Right atrium auricular region (tissue), 2 donors: ENCODE measurements around the gene PTPRN2. TPM values are rescaled to one million over a fixed set of nuclear protein-coding genes. Genes with fewer than 3 reads are reported as not detected.
"Not testable (repeated sequence)": the region's sequence is repeated elsewhere in the genome, so short reads cannot be mapped to it uniquely, and the experiment has no call there.

Experiments used
- DNase-seq: peaks from one replicate; pipeline ENCODE4 v3.0.0-alpha.2; 2019; ENCODE audit warnings: low spot score
- H3K27ac ChIP-seq, 2 donors: fragments of 200-600 bp; sonication (generic); 1 replicate in 1 of 2; 2 replicates in 1 of 2; pipeline ENCODE4 v1.5.1; 2016 to 2019
- H3K27me3 ChIP-seq, 2 donors: fragments of 200-600 bp; sonication (generic); one replicate each; pipeline versions ENCODE4 v1.5.1 to v1.6.0; 2017 to 2019
- H3K36me3 ChIP-seq: fragments of 200-600 bp; sonication (generic); one replicate; pipeline ENCODE4 v1.5.1; 2016
- H3K4me1 ChIP-seq, 2 donors: fragments of 200-600 bp; sonication (generic); one replicate each; pipeline versions ENCODE4 v1.5.1 to v1.6.0; 2017 to 2019
- H3K4me3 ChIP-seq, 2 donors: fragments of 200-600 bp; sonication (generic); 1 replicate in 1 of 2; 2 replicates in 1 of 2; pipeline ENCODE4 v1.5.1; 2017 to 2019; ENCODE audit warnings: mild to moderate bottlenecking in 1 of 2, moderate library complexity in 1 of 2
- H3K9me3 ChIP-seq, 2 donors: fragments of 200-600 bp; sonication (generic); one replicate each; pipeline ENCODE4 v1.5.1; 2019
- total RNA-seq, 2 donors: library from RNA; depleted of rRNA; stranded (reverse); fragments of >200 nt; gene quantifications; one replicate each; pipeline ENCODE4 v1.1.0, GENCODE V29; 2016
- TF ChIP-seq, protein P1 (sequence below), 2 donors: fragments of 200-600 bp; sonication (generic); IDR thresholded peaks; one replicate each; pipeline ENCODE4 v1.5.1; 2019; ENCODE audit warnings: antibody characterized with exemption in 2 of 2

PTPRN2 gene
- total RNA-seq, 2 donors from 2014 or later: 2.6 to 2.7 TPM

DNA sequence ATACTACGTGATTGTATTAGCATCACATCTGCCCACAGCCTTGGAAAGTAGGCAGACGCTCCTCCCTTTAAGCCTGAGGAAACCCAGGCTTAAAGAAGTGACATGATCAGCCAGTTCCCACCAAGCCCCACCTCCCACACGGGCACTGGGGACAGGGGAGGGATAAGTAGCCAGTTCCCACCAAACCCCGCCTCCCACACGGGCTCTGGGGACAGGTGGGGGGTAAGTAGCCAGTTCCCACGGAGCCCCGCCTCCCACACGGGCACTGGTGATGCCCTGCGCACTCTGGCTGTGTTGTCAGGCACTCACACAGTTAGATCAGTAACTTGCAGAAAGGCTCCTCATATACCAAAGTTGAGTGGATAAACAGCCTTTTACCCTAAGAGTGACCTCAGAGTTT is 606.8 kb downstream of the PTPRN2 start:
- H3K4me1 ChIP-seq: no peaks in the 10 kb centered on the region
- no peak for DNase-seq
- TF ChIP-seq, protein P1, sequence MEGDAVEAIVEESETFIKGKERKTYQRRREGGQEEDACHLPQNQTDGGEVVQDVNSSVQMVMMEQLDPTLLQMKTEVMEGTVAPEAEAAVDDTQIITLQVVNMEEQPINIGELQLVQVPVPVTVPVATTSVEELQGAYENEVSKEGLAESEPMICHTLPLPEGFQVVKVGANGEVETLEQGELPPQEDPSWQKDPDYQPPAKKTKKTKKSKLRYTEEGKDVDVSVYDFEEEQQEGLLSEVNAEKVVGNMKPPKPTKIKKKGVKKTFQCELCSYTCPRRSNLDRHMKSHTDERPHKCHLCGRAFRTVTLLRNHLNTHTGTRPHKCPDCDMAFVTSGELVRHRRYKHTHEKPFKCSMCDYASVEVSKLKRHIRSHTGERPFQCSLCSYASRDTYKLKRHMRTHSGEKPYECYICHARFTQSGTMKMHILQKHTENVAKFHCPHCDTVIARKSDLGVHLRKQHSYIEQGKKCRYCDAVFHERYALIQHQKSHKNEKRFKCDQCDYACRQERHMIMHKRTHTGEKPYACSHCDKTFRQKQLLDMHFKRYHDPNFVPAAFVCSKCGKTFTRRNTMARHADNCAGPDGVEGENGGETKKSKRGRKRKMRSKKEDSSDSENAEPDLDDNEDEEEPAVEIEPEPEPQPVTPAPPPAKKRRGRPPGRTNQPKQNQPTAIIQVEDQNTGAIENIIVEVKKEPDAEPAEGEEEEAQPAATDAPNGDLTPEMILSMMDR (IDR thresholded peaks at IDR 0.05): no peak
- no peaks in the 10 kb centered on the region for H3K36me3 ChIP-seq
- H3K9me3 ChIP-seq: no peaks in the 10 kb centered on the region
- H3K27me3 ChIP-seq: no peaks in the 10 kb centered on the region
- H3K27ac ChIP-seq: no peak overlapping the region
- no peak overlapping the region for H3K4me3 ChIP-seq

DNA sequence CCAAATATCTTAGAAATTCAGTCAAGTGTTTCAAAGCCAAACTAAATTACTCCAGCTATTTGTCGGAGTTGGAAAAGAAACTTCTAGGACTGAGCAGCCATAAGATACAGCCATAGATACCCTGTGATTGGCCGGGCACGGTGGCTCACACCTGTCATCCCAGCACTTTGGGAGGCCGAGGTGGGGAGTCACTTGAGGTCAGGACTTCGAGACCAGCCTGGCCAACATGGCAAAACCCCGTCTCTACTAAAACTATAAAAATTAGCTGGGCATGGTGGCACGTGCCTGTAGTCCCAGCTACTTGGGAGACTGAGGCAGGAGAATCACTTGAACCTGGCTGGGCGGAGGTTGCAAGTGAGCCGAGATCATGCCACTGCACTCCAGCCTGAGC is 607.3 kb downstream of the PTPRN2 start:
- H3K27me3 ChIP-seq, H3K36me3 ChIP-seq, H3K27ac ChIP-seq, DNase-seq, H3K9me3 ChIP-seq, H3K4me3 ChIP-seq, H3K4me1 ChIP-seq: not testable (repeated sequence)

DNA sequence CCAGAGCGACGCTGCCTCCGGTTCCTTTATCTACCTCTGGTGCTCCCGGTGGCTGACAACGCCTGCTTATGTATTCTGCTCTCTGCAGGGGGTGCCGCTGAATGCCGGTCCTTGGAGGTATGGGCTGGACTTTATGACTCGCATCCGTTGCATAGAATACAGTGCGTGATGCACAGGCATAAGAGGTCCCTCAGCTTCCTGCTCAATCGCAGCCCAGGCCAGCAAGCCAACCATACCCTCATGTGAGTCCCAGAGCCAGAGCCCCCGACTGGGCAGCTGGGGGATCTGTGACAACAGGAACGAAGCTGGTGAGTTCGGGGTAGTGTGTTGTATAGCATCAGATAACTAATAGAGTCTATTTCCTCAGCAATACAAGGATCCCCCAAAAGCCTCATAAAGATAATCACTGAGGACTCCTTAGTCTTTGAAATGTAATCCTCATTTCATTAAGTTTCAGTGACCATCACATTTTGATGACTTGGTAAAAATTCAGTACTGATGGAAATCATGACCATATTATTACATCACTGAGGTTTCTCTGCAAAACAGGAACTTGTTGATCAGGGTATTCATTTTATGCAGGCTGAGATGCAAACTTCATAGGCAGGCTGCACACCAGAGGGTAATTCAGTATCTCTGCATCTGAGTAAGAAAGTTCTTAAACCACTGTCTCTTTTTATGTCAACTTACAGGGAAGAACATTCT is 607.8 kb downstream of the PTPRN2 start:
- Histone ChIP-seq H3K36me3 (no peaks in the 10 kb centered on the region), H3K4me3 (no peak overlapping the region), H3K27me3 (no peaks in the 10 kb centered on the region), H3K9me3 (peaks cover 3 to 8% of the 10 kb centered on the region in 2 donors), H3K27ac (no peak overlapping the region), H3K4me1 (no peaks in the 10 kb centered on the region)
- TF ChIP-seq, protein P1 (IDR thresholded peaks at IDR 0.05): no peak
- no peak for DNase-seq

DNA sequence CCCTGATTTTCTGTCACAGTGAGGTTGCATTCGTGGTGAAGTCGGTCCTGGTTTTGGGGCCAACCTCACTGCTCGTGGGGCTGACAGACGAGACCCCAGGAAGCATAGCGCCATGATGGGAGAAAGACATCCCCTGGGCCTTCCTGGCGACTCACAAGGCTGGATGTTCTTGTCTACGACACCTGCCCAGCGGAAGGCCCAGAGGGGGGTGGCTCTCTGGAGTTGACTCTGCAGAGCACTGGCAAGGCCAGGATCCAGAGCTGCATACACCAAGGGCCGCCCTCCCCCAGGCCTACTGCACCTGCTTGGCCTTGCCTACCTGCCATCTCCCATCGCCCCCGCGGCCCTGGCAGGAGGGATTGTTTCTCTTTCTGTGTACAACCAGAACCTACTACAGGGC is 608.9 kb downstream of the PTPRN2 start:
- peaks cover 11 to 19% of the 10 kb centered on the region in 2 donors for H3K9me3 ChIP-seq
- H3K27me3 ChIP-seq: no peaks in the 10 kb centered on the region
- H3K36me3 ChIP-seq: no peaks in the 10 kb centered on the region
- TF ChIP-seq, protein P1 (IDR thresholded peaks at IDR 0.05): no peak
- no peaks in the 10 kb centered on the region for H3K4me1 ChIP-seq
- DNase-seq: no peak
- no peak overlapping the region for H3K4me3 ChIP-seq
- H3K27ac ChIP-seq: no peak overlapping the region

DNA sequence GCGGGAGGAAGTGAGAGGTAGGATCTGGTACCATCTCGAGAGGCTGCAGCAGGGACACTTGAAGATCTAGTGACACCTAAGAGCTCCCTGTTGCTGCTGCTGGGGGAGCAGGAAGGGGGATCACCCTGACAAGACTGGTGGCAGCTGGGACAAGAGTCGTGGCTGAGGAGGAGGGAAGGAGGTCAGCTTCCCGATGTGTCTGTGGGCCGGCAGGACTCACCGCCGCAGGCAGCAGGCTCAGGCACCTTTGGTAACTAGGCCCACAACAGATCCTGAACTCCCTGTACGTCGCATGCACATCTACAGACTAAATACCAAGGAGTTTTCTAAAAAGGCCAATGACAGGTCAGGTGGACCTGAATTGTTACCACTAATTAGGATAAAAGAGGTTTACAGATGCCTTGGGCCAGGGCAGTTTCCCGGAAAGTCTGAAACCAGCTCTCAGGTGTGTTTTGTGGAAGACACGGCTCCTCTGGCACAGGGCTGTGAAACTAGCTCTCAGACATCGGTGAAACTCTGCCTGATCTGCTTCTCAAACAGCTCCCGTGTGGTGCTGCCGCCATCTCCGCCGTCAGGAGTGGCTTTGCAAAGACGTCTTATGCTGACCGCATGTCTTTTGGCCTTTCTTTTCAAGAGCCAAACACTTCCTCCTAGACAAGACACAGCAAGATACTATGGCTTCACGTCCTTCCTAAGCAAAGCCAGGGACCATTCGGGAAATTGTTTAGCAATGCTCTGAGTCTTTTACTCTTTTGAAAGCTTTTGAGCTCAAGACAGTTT is 609.7 kb downstream of the PTPRN2 start:
- Histone ChIP-seq H3K27me3 (no peaks in the 10 kb centered on the region), H3K4me1 (no peaks in the 10 kb centered on the region), H3K36me3 (no peaks in the 10 kb centered on the region), H3K9me3 (peaks cover 18 to 24% of the 10 kb centered on the region in 2 donors), H3K4me3 (no peak overlapping the region), H3K27ac (no peak overlapping the region)
- TF ChIP-seq, protein P1 (IDR thresholded peaks at IDR 0.05): no peak
- no peak for DNase-seq

DNA sequence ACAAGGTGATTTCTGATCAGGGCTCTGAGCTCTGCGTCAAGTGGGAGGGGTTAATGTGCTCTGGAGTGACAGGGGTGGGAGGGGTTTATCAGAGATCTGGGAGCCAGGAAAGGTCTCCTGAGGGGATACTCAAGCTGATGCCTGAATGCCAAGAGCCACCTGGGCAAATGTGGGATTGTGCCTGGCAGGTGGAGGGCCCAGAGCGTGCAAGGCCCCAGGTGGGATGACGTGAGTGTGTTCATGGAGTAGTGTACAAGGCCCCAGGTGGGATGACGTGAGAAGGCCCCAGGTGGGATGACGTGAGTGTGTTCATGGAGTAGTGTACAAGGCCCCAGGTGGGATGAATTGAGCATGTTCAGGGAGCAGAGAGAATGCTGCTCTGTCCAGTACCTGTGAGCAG is 610.3 kb downstream of the PTPRN2 start:
- Histone ChIP-seq H3K4me1 (no peaks in the 10 kb centered on the region), H3K27ac (no peak overlapping the region), H3K36me3 (no peaks in the 10 kb centered on the region), H3K27me3 (no peaks in the 10 kb centered on the region), H3K9me3 (peaks cover 18 to 24% of the 10 kb centered on the region in 2 donors), H3K4me3 (no peak overlapping the region)
- DNase-seq: no peak
- TF ChIP-seq, protein P1 (IDR thresholded peaks at IDR 0.05): no peak
